Dermis microvascular lymphatic vessel endothelial cell (primary cell): ENCODE measurements around the gene ATG14. TPM values are rescaled to one million over a fixed set of nuclear protein-coding genes. Genes with fewer than 3 reads are reported as not detected.
"Not testable (repeated sequence)": the region's sequence is repeated elsewhere in the genome, so short reads cannot be mapped to it uniquely, and the experiment has no call there.

ENCODE experiments used
- DNase-seq, 2 donors: peaks; one replicate each; pipeline versions ENCODE4 v3.0.0 to v3.0.0-alpha.2; 2010; ENCODE audit warnings: low read depth in 2 of 2
- total RNA-seq: library from RNA; depleted of rRNA; stranded (reverse); fragments of >200 nt; gene quantifications from 2 replicates; pipeline ENCODE4 v1.2.1, GENCODE V29; 2014

The ATG14 gene
- total RNA-seq, 1 donor from 2014 or later = 10.9 TPM

GRCh38 chr14:55386037-55386808 lies 25.4 kb downstream of the ATG14 start:
- DNase-seq = no peak

- DNase-seq = no peak
Measured at GRCh38 chr14:55384536-55384935, 27.1 kb downstream of the ATG14 start.

GRCh38 chr14:55383541-55384140 lies 28.0 kb downstream of the ATG14 start:
- DNase-seq = no peak

- not testable (repeated sequence) for DNase-seq
Measured at GRCh38 chr14:55383056-55383466, 28.6 kb downstream of the ATG14 start.

GRCh38 chr14:55382483-55382882 lies 29.1 kb downstream of the ATG14 start:
- no peak for DNase-seq

- DNase-seq = no peak
Measured at GRCh38 chr14:55381561-55381960, 30.1 kb downstream of the ATG14 start.

- DNase-seq = no peak
Measured at GRCh38 chr14:55381040-55381439, 30.6 kb downstream of the ATG14 start.

- no peak for DNase-seq
Measured at GRCh38 chr14:55377236-55377635, 34.4 kb downstream of the ATG14 start.

GRCh38 chr14:55374771-55375170 lies 36.9 kb downstream of the ATG14 start:
- DNase-seq = no peak

- peak; percentile 40 to 77 for DNase-seq
Measured at GRCh38 chr14:55373784-55374705, 37.6 kb downstream of the ATG14 start.

- no peak for DNase-seq
Measured at GRCh38 chr14:55372825-55373224, 38.8 kb downstream of the ATG14 start.

GRCh38 chr14:55372423-55372822 lies 39.2 kb downstream of the ATG14 start:
- DNase-seq = no peak

GRCh38 chr14:55370883-55371455 lies 40.7 kb downstream of the ATG14 start:
- no peak for DNase-seq

- peak in 1 of 2 donors; percentile 71 for DNase-seq
Measured at GRCh38 chr14:55366271-55366670, 45.4 kb downstream of the ATG14 start.

GRCh38 chr14:55361190-55361589 lies 50.4 kb downstream of the ATG14 start:
- DNase-seq = no peak

- DNase-seq = no peak
Measured at GRCh38 chr14:55359307-55359706, 52.3 kb downstream of the ATG14 start.

- DNase-seq = no peak
Measured at GRCh38 chr14:55356913-55357312, 54.7 kb downstream of the ATG14 start.

- DNase-seq = no peak
Measured at GRCh38 chr14:55355922-55356321, 55.7 kb downstream of the ATG14 start.

GRCh38 chr14:55354500-55354899 lies 57.1 kb downstream of the ATG14 start:
- peak; percentile 60 to 67 for DNase-seq

GRCh38 chr14:55353686-55354467 lies 57.8 kb downstream of the ATG14 start:
- DNase-seq = no peak

GRCh38 chr14:55352201-55352600 lies 59.4 kb downstream of the ATG14 start:
- DNase-seq = no peak
